Esophagus squamous epithelium (tissue), 5 donors: Measurements from ENCODE around the gene DNAJC30. TPM values are rescaled to one million over a fixed set of nuclear protein-coding genes. Genes with fewer than 3 reads are reported as not detected.
"Not testable (repeated sequence)": the region's sequence is repeated elsewhere in the genome, so short reads cannot be mapped to it uniquely, and the experiment has no call there.

Experiments used
- DNase-seq: peaks from one replicate; lab custom pipeline; 2025; lab: John Stamatoyannopoulos, UW
- H3K27ac ChIP-seq, 4 donors: fragments of 200-600 bp; sonication (generic); one replicate each; pipeline ENCODE4 v1.5.1; 2016 to 2019; ENCODE audit warnings: mild to moderate bottlenecking in 1 of 4
- H3K27me3 ChIP-seq, 4 donors: fragments of 200-600 bp; sonication (generic); 1 replicate in 3 of 4; 2 replicates in 1 of 4; pipeline versions ENCODE4 v1.5.1 to v1.6.0; 2017 to 2021; ENCODE audit warnings: antibody characterized with exemption in 1 of 4
- H3K36me3 ChIP-seq, 3 donors: fragments of 200-600 bp; sonication (generic); one replicate each; pipeline ENCODE4 v1.5.1; 2016 to 2019
- H3K4me1 ChIP-seq, 3 donors: fragments of 200-600 bp; sonication (generic); one replicate each; pipeline ENCODE4 v1.5.1; 2017 to 2019
- H3K4me3 ChIP-seq, 4 donors: fragments of 200-600 bp; sonication (generic); 1 replicate in 3 of 4; 2 replicates in 1 of 4; pipeline ENCODE4 v1.5.1; 2016 to 2019; ENCODE audit warnings: mild to moderate bottlenecking in 2 of 4, moderate library complexity in 1 of 4
- H3K9me3 ChIP-seq, 3 donors: fragments of 200-600 bp; sonication (generic); one replicate each; pipeline ENCODE4 v1.5.1; 2016 to 2019
- CTCF ChIP-seq, 6 experiments: fragments of 450-650 bp in 4 of 6; fragments of 200-600 bp in 2 of 6; sonication (generic) in 2 of 6; IDR thresholded peaks; one replicate each; pipeline ENCODE4 v1.5.1; 2016 to 2019; ENCODE audit warnings: antibody characterized with exemption in 6 of 6, mild to moderate bottlenecking in 4 of 6, moderate library complexity in 4 of 6
- POLR2A ChIP-seq, 4 donors: fragments of 450-650 bp; IDR thresholded peaks; one replicate each; pipeline ENCODE4 v1.6.1; 2017; ENCODE audit warnings: antibody characterized with exemption in 4 of 4, mild to moderate bottlenecking in 4 of 4, moderate library complexity in 3 of 4
- WGBS, 2 donors: methylation state at CpG; one replicate each; pipeline ENCODE4 v1.1.5; 2018; 5-methylcytosine and 5-hydroxymethylcytosine counted together
- intact Hi-C: fragments of 100-400 bp; cut with DNase I; formaldehyde crosslinking; loops from one replicate; pipeline ENCODE4 v1.15.0; 2022
- total RNA-seq, 4 donors: library from RNA; depleted of rRNA; stranded (reverse); fragments of >200 nt; gene quantifications; one replicate each; pipeline ENCODE4 v1.1.0, GENCODE V29; 2016
- donor health status: DM: yes; HTN: yes; CAD: no.

Gene DNAJC30
- total RNA-seq, 4 donors from 2014 or later: 2.7 to 5.7 (median 4.8) TPM

- no peaks in the 10 kb centered on the region for H3K27me3 ChIP-seq
- WGBS, 2 donors: 87 to 95% methylated on average over 3 to 4 of the region's 6 CpGs
- no peak overlapping the region for H3K4me3 ChIP-seq
- peaks cover 20 to 38% (median 22%) of the 10 kb centered on the region in 3 donors for H3K4me1 ChIP-seq
- no peaks in the 10 kb centered on the region for H3K9me3 ChIP-seq
- H3K36me3 ChIP-seq: peaks cover 0 to 30% (median 5%) of the 10 kb centered on the region in 3 donors
- intact Hi-C loops: loop anchor here (10.0 kb wide), 1 partner anchor 46 kb away; no protein-coding TSS in a partner anchor
- DNase-seq: no peak
- H3K27ac ChIP-seq: no peak overlapping the region
- TF ChIP-seq POLR2A (IDR thresholded peaks at IDR 0.05) (no peak), CTCF (IDR thresholded peaks at IDR 0.05) (no peak)
These were observed 4.4 kb downstream of the DNAJC30 start for GRCh38 chr7:73678862-73679261.

- not testable (repeated sequence) for H3K4me3 ChIP-seq, DNase-seq, H3K9me3 ChIP-seq, H3K27ac ChIP-seq, H3K27me3 ChIP-seq
- 56 to 82% methylated on average over 9 of the region's 9 CpGs for WGBS, 2 donors
- Histone ChIP-seq H3K4me1 (peaks cover 4 to 19% (median 5%) of the 10 kb centered on the region in 3 donors), H3K36me3 (peaks cover 0 to 30% (median 5%) of the 10 kb centered on the region in 3 donors)
- intact Hi-C loops: loop anchor here (10.0 kb wide), 1 partner anchor 49 kb away; no protein-coding TSS in a partner anchor
These were observed 7.2 kb downstream of the DNAJC30 start for GRCh38 chr7:73676062-73676461.

GRCh38 chr7:73674468-73675124 lies 8.7 kb downstream of the DNAJC30 start:
- intact Hi-C loops: loop anchor here (10.0 kb wide), 1 partner anchor 50 kb away; no protein-coding TSS in a partner anchor
- Histone ChIP-seq H3K4me1 (peaks cover 0 to 4% (median 0%) of the 10 kb centered on the region in 3 donors), H3K4me3 (no peak overlapping the region), H3K9me3 (no peaks in the 10 kb centered on the region), H3K36me3 (peaks cover 0 to 21% (median 5%) of the 10 kb centered on the region in 3 donors), H3K27ac (no peak overlapping the region), H3K27me3 (peaks cover 0 to under 1% (median 0%) of the 10 kb centered on the region in 4 donors)
- TF ChIP-seq POLR2A (IDR thresholded peaks at IDR 0.05): no peak
- 85 to 100% methylated on average over 1 of the region's 1 CpG for WGBS, 2 donors
- DNase-seq: no peak

GRCh38 chr7:73671857-73672445 lies 11.3 kb downstream of the DNAJC30 start:
- DNase-seq: no peak
- Histone ChIP-seq H3K36me3 (no peaks in the 10 kb centered on the region), H3K4me3 (no peak overlapping the region), H3K9me3 (no peaks in the 10 kb centered on the region), H3K4me1 (peaks cover 7 to 22% (median 8%) of the 10 kb centered on the region in 3 donors), H3K27ac (no peak overlapping the region), H3K27me3 (peaks cover 0 to 18% (median 0%) of the 10 kb centered on the region in 4 donors)
- intact Hi-C loops: loop anchor here (10.0 kb wide), 1 partner anchor 53 kb away; no protein-coding TSS in a partner anchor
- 87 to 92% methylated on average over 14 of the region's 15 CpGs for WGBS, 2 donors
- TF ChIP-seq CTCF (IDR thresholded peaks at IDR 0.05): no peak
- no peak for TF ChIP-seq POLR2A (IDR thresholded peaks at IDR 0.05)

GRCh38 chr7:73671322-73671661 lies 12.0 kb downstream of the DNAJC30 start:
- no CpG with 5 or more reads among the region's 12 CpGs for WGBS, 2 donors
- no peak for TF ChIP-seq POLR2A (IDR thresholded peaks at IDR 0.05)
- Histone ChIP-seq H3K9me3 (no peaks in the 10 kb centered on the region), H3K4me1 (peaks cover 7 to 22% (median 8%) of the 10 kb centered on the region in 3 donors), H3K4me3 (no peak overlapping the region), H3K27me3 (peaks cover 0 to 24% (median 0%) of the 10 kb centered on the region in 4 donors), H3K27ac (no peak overlapping the region), H3K36me3 (no peaks in the 10 kb centered on the region)
- DNase-seq: no peak
- intact Hi-C loops: loop anchor here (10.0 kb wide), 1 partner anchor 54 kb away; no protein-coding TSS in a partner anchor

- H3K27ac ChIP-seq: no peak overlapping the region
- no peak for DNase-seq
- WGBS, 2 donors: 87 to 91% methylated on average over 3 to 6 of the region's 12 CpGs
- no peak overlapping the region for H3K4me3 ChIP-seq
- H3K9me3 ChIP-seq: no peaks in the 10 kb centered on the region
- no peak for TF ChIP-seq CTCF (IDR thresholded peaks at IDR 0.05)
- TF ChIP-seq POLR2A (IDR thresholded peaks at IDR 0.05): no peak
- intact Hi-C loops: loop anchor here (5.0 to 10.0 kb wide), 2 partner anchors 55 to 63 kb away; no protein-coding TSS in a partner anchor
- no peaks in the 10 kb centered on the region for H3K36me3 ChIP-seq
- H3K27me3 ChIP-seq: peaks cover 0 to 37% (median 0%) of the 10 kb centered on the region in 4 donors
- peaks cover 7 to 22% (median 8%) of the 10 kb centered on the region in 3 donors for H3K4me1 ChIP-seq
These were observed 13.3 kb downstream of the DNAJC30 start for GRCh38 chr7:73669858-73670385.
